G401.6 (cell line): ENCODE data around the gene GSK3B.

Experiments
- FAIRE-seq: peaks from 2 replicates; lab custom pipeline; 2012; peaks lifted over from hg19 to GRCh38; lab: Jason Lieb, UNC

Gene GSK3B

GRCh38 chr3:119817071-119817470 lies 277.2 kb downstream of the GSK3B start:
- no peak for FAIRE-seq

GRCh38 chr3:119815716-119816115 lies 278.5 kb downstream of the GSK3B start:
- FAIRE-seq = no peak

GRCh38 chr3:119812491-119813058 lies 281.7 kb downstream of the GSK3B start:
- FAIRE-seq = no peak

GRCh38 chr3:119810018-119810435 lies 284.2 kb downstream of the GSK3B start:
- FAIRE-seq = no peak

GRCh38 chr3:119809249-119810017 lies 284.8 kb downstream of the GSK3B start:
- FAIRE-seq = no peak

- FAIRE-seq = no peak
These were observed 285.4 kb downstream of the GSK3B start for GRCh38 chr3:119808843-119809242.

- no peak for FAIRE-seq
These were observed 286.0 kb downstream of the GSK3B start for GRCh38 chr3:119808244-119808643.

GRCh38 chr3:119800844-119801243 lies 293.4 kb downstream of the GSK3B start:
- no peak for FAIRE-seq

GRCh38 chr3:119796785-119797184 lies 297.5 kb downstream of the GSK3B start:
- FAIRE-seq = no peak

GRCh38 chr3:119796368-119796767 lies 297.9 kb downstream of the GSK3B start:
- no peak for FAIRE-seq

GRCh38 chr3:119795849-119796248 lies 298.4 kb downstream of the GSK3B start:
- FAIRE-seq = no peak

GRCh38 chr3:119794971-119795612 lies 299.2 kb downstream of the GSK3B start:
- FAIRE-seq = no peak

GRCh38 chr3:119794401-119794800 lies 299.8 kb downstream of the GSK3B start:
- no peak for FAIRE-seq

- no peak for FAIRE-seq
These were observed 302.0 kb downstream of the GSK3B start for GRCh38 chr3:119792270-119792669.

GRCh38 chr3:119790369-119790768 lies 303.9 kb downstream of the GSK3B start:
- FAIRE-seq = no peak

- no peak for FAIRE-seq
These were observed 307.8 kb downstream of the GSK3B start for GRCh38 chr3:119786409-119786808.

- no peak for FAIRE-seq
These were observed 310.4 kb downstream of the GSK3B start for GRCh38 chr3:119783883-119784282.

- no peak for FAIRE-seq
These were observed 311.0 kb downstream of the GSK3B start for GRCh38 chr3:119783255-119783654.

GRCh38 chr3:119782460-119782859 lies 311.8 kb downstream of the GSK3B start:
- FAIRE-seq = no peak

- FAIRE-seq = no peak
These were observed 312.7 kb downstream of the GSK3B start, which contains the start of gene NR1I2 for GRCh38 chr3:119781330-119782198. NR1I2 (plus strand) TSS chr3:119782101.

- FAIRE-seq = no peak
These were observed 314.4 kb downstream of the GSK3B start for GRCh38 chr3:119779731-119780383.

GRCh38 chr3:119778811-119779210 lies 315.4 kb downstream of the GSK3B start:
- FAIRE-seq = no peak
